GM20431 (cell line): ENCODE data around the gene DCUN1D3.

Experiments
- in situ Hi-C: fragments of 300-500 bp; cut with MseI, MboI; formaldehyde crosslinking; loops from one replicate; pipeline ENCODE4 v1.15.0; 2020; ENCODE audit warnings: low sequenced_read_pairs; ENCODE audit not compliant: unreplicated experiment

DCUN1D3 gene

GRCh38 chr16:20897253-20897897 lies 2.8 kb downstream of the DCUN1D3 start:
- in situ Hi-C loops: no loop called here

DNA sequence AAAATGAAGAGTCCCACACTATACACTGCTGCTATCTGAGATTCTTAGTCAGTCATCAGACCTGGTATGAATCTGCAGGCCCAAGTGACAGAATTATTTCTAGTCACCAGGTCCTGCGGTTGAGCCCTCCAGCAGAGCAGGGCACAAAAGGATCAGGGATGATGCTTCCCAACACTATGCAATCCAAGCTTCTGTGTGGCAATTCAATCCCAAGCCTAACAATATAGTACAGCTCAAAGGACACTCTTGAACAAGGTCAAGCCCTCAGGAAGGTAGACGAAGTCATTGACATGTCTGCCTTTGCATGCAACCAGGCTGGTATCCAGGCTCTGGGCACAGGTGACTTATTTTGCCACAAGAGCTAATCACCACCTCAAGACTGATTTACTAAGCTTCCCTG lies 5.8 kb downstream of the DCUN1D3 start:
- in situ Hi-C loops: no loop called here

DNA sequence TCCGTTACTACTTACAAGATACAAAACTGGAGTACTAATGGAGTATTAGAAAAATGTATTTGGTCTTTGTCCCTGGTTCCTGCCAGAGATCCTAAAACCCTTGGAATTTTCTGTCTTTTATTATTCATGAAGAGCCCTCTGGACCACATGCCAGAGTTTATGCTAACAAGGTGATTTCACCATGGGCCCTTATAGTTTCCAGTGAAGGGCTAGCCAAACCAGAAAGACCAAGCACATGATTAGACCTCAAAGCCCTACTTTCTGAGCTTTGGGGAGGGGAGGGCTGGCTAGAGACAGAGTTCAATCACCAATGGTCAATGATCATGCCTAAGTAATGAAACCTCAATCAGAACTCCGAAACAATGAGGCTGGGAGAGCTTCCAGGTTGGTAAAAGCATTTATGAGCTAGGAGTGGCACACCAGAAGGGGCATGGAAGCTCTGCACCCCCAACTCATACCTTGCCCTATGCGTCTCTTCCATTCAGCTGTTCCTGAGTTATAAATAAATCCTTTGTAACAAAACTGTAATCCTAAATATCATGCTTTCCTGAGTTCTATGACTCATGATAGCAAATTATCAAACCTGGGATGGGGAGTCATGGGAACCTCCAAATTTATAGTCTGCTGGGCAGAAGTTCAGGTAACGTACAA lies 10.4 kb downstream of the DCUN1D3 start:
- in situ Hi-C loops: no loop called here

DNA sequence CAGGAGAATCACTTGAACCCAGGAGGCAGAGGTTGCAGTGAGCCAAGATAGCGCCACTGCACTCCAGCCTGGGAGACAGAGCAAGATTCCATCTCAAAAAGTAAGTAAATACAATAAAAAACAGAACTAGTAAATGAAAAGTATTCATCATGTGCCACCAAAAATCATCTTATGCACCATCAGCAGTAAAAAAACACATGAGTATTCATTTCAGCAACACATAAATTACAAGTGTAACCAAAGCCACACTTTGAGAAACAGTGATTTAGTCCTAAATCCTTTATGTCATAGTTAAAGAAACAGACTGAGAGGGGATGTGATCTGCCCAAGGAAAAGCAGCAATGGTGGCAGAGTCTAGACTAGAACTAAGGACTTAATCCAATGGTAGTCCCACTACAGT lies 13.0 kb downstream of the DCUN1D3 start:
- in situ Hi-C loops: no loop called here

DNA sequence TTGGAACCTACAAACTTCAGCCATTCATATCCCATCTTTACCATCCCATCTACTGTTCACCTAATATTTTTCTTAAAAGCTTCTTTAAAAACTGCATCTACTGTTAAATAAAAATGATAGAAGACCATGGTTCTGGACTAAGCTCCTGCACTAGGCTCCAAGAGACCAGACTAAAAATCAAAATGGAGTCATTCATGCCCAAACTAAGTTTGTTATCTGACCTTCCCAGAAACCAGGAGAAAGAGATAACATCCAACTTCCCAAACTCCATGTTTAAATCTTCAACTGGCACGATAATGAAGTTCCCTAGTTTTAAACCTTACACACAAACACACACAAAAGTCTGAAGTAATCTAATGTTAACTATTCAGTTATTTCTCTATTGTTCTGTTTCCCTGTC lies 13.8 kb downstream of the DCUN1D3 start:
- in situ Hi-C loops: no loop called here

DNA sequence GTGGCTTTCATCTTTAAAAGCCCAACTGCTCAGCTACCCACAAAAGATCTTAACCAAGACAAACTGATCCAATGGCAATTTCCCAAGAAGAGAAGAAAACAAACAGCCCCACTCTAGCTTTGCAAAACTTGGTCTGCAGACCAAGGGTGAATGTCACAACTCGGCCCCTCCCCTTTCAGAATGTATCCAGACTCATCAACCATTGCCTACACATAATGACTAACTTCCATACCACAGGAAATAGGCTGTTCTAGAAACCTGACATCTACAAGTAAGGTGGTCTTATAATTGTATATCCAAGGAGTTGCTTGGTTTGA lies 16.0 kb downstream of the DCUN1D3 start:
- in situ Hi-C loops: no loop called here

GRCh38 chr16:20883554-20884239 lies 16.5 kb downstream of the DCUN1D3 start:
- in situ Hi-C loops: no loop called here

DNA sequence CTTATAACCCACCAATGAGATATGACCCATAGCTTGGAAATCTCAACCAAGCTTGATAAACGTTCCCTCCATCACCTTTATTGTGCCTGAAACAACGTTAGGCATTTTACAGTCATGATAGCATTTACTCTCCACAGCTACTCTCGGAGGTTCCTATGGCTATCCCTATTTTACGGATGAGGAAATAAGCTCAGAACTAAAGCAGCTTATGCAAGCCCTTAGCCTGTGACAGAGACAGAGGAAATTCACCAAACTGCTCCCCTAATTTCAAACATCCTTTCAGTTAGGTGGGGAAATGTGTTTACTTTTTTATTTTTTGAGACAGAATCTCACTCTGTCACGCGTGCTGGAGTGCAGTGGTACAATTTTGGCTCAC lies 18.7 kb downstream of the DCUN1D3 start:
- in situ Hi-C loops: no loop called here

DNA sequence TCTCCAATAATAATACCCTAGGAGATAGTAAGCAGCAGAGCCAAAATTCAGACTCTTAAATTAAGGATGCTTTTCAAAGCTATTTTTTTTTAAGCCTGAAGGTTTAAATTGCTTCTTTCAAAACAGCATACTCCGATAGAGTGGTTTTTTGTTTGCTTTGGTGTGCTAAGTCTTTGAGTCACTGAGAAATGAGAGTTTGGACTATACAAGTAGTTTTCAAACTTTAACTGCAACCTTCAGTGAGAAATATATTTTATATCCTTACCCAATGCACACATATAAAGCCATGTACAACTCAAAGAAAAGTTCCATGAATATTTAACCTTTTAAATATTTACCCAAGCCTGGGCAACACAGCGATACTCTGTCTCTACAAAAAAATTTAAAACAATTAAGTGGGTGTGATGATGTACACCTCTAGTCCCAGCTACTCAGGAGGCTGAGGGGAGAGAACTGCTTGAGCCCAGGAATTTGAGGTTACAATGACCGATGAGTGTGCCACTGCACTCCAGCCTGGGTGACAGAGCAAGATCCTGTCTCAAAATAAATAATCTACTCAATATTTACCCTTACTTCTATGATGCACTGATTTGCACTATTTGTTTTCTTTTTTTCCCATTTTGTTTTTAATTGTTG lies 19.2 kb downstream of the DCUN1D3 start:
- in situ Hi-C loops: no loop called here

GRCh38 chr16:20879175-20880040 lies 20.8 kb downstream of the DCUN1D3 start:
- in situ Hi-C loops: no loop called here

DNA sequence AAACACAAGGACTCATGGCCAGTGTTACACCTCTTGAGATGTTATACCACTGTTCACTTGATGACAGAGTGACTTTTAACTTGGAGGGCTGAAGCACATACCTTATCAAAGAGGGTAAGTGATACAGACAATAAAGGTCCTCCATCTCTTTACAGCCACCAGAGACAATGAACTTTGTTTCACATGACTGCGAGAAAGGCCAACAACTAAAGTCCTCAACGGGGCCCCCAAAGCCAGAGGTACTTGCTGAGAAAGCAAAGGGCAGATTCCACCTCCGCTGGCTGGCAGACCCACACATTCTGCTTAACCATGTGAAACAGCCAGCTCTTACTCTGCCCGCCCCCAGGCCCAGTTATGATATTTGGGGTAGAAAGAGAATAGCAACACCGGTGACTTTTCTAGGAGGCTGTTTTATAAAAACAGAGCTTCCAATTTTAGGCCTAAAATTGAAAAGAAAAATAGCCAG lies 21.4 kb downstream of the DCUN1D3 start:
- in situ Hi-C loops: no loop called here

GRCh38 chr16:20875355-20875650 lies 24.9 kb downstream of the DCUN1D3 start:
- in situ Hi-C loops: no loop called here

GRCh38 chr16:20874088-20874581 lies 26.0 kb downstream of the DCUN1D3 start:
- in situ Hi-C loops: no loop called here

DNA sequence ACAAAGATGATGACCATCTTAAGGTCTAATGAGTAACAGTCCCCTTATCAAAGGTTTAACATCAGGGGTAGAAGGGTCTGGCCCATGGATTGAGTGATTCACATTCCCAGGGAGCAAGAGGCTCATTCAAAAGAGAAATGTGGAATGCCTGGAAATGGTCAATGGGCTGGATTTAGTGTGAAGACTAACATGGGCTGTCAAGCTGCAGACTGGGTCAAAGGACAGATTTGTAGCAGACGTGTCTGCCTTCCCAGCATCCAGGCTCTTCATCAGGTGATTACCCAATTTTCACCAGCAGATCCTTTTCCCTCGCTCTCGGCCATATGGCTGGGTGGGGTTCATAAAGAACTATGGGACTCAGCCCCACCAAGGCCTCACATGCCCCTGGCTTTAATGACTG lies 26.8 kb downstream of the DCUN1D3 start:
- in situ Hi-C loops: no loop called here

DNA sequence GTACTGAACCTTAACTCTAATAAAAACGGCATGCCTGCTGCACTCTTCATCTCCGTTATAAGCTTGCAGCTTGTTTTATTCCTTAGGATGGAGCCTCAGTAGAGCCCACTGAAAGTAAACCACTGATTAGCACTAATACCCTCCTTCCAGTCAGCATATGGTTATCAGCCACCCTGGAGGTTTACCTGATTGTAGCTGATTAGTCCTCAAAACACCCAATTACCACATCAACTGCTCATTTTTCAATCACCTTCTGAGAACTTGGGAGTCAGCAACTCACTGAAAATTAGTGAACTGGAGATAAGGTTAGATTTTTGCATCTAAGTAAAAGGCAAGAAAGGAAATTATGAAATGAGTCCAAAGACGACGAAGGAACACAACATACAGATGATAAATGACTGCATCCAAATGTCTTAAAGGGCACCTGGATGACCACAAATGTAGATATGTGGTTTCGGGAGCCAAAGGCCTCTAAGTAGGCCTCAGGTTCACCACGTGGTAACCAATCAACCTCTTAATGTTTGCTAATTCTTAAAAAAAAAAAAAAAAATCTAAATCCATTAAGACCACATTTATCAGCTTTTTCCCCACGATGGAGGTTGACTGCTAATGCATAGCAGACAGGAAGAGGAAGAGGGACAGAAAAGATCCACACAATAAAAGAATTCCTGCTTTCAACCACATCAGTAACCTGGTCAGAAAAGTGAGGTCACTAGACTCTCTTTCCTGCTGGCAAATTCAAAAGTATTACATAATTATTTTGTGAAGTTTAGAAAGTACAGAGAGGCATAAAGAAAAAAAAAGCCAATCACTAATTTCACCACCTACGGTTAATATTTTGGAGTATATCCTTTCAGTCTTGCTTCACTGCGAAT lies 28.0 kb downstream of the DCUN1D3 start:
- in situ Hi-C loops: no loop called here

DNA sequence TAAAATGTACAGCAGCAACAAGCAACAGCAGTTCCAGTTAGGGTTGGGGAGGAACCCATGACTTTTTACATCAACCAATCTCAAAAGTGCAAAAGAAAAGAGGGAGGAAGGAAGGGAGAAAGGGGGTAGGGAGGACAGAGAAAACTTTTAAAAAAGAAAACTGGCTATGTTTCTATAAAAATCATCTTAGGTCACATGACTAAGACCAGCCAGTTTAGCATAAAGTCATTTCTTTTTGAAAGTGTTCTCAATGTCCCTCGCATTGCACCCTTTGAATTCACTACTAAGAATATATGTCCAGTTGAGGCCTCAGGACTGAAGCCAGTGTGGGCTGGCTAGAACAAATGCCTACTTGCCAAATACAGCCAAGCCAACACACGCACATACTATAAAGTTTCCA lies 28.9 kb downstream of the DCUN1D3 start:
- in situ Hi-C loops: no loop called here

GRCh38 chr16:20870122-20870820 lies 29.9 kb downstream of the DCUN1D3 start:
- in situ Hi-C loops: no loop called here

DNA sequence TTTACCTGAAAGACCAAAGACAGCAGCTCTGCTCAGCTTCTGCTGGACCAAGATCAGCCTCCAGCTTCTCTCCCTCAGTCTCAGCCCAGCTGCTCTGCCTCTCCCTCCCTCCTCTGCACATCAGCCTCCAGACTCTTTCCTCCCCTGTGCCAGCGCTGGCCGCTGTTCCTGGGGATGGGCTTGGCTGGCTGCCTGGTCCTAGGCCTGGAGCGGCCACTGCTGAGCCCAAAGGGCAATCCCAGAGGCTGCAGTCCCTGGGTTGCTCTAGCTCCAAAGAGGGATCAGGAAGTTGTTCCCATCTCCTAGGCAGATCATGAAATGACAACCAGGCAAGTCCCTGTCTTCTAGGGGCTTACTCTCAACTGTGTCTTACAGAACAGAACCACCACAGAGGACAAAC lies 31.3 kb downstream of the DCUN1D3 start:
- in situ Hi-C loops: no loop called here

DNA sequence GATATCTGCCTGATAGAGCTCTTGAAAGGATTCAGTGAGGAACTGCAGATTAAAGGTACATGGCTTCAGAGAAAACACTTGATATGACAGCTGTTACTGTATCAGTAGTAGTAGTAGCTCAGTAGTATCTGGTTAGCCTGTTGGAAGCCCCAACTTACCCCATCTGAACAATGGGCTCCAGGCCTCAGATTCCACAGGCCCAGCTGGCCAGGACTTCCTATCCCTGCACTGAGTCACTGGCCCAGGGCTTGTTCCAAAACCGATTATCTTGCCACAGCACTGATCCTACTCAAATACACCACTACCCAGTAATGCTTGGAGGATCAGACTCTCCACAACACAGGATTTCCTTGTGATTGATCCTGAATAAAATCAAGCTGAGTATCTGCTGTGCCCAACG lies 32.6 kb downstream of the DCUN1D3 start:
- in situ Hi-C loops: no loop called here
